Stimulated activated CD8-positive, alpha-beta memory T cell treated with anti-CD3 and anti-CD28 coated beads, Interleukin-7, amount 100 ng/mL, for 24 hours (primary cell): ENCODE results near the gene NEO1.

Source experiments
- DNase-seq: peaks from one replicate; pipeline ENCODE4 v3.0.0-alpha.2; 2020; ENCODE audit warnings: low read depth

Gene NEO1

GRCh38 chr15:73078722-73079121 lies 26.5 kb downstream of the NEO1 start:
- no peak for DNase-seq

GRCh38 chr15:73079565-73079964 lies 27.3 kb downstream of the NEO1 start:
- no peak for DNase-seq

- no peak for DNase-seq
Observed at GRCh38 chr15:73081321-73081958, 29.2 kb downstream of the NEO1 start.

- no peak for DNase-seq
Observed at GRCh38 chr15:73082812-73083211, 30.5 kb downstream of the NEO1 start.

GRCh38 chr15:73087098-73087497 lies 34.8 kb downstream of the NEO1 start:
- no peak for DNase-seq

- DNase-seq = no peak
Observed at GRCh38 chr15:73105064-73105463, 52.8 kb downstream of the NEO1 start.

- DNase-seq = no peak
Observed at GRCh38 chr15:73108676-73109075, 56.4 kb downstream of the NEO1 start.

GRCh38 chr15:73109765-73110164 lies 57.5 kb downstream of the NEO1 start:
- no peak for DNase-seq

- no peak for DNase-seq
Observed at GRCh38 chr15:73110201-73110600, 57.9 kb downstream of the NEO1 start.

GRCh38 chr15:73114064-73114463 lies 61.8 kb downstream of the NEO1 start:
- DNase-seq = no peak

GRCh38 chr15:73116164-73116563 lies 63.9 kb downstream of the NEO1 start:
- no peak for DNase-seq

- no peak for DNase-seq
Observed at GRCh38 chr15:73118055-73118454, 65.8 kb downstream of the NEO1 start.

- DNase-seq = no peak
Observed at GRCh38 chr15:73119478-73119877, 67.2 kb downstream of the NEO1 start.

- DNase-seq = no peak
Observed at GRCh38 chr15:73120269-73120668, 68.0 kb downstream of the NEO1 start.

GRCh38 chr15:73125219-73125618 lies 73.0 kb downstream of the NEO1 start:
- no peak for DNase-seq

GRCh38 chr15:73127302-73127936 lies 75.2 kb downstream of the NEO1 start:
- DNase-seq = no peak

GRCh38 chr15:73130830-73131229 lies 78.6 kb downstream of the NEO1 start:
- DNase-seq = no peak

GRCh38 chr15:73134196-73134595 lies 81.9 kb downstream of the NEO1 start:
- no peak for DNase-seq

- DNase-seq = no peak
Observed at GRCh38 chr15:73139041-73139743, 86.9 kb downstream of the NEO1 start.

GRCh38 chr15:73139744-73140553 lies 87.7 kb downstream of the NEO1 start:
- no peak for DNase-seq

- DNase-seq = no peak
Observed at GRCh38 chr15:73141216-73141900, 89.1 kb downstream of the NEO1 start.
